GM18499 (cell line): ENCODE measurements around the gene GZMB.
"Not testable (repeated sequence)": the region's sequence is repeated elsewhere in the genome, so short reads cannot be mapped to it uniquely, and the experiment has no call there.

ENCODE experiments used
- ATAC-seq: cut with Tn5 transposase; IDR thresholded peaks from one replicate; pipeline ENCODE4 v1.9.1; 2021; ENCODE audit warnings: moderate number of reproducible peaks; ENCODE audit not compliant: insufficient read depth, unreplicated experiment

Gene GZMB

GRCh38 chr14:24632336-24632735 lies 1.7 kb downstream of the GZMB start:
- ATAC-seq: no peak

GRCh38 chr14:24631749-24632335 lies 2.1 kb downstream of the GZMB start:
- no peak for ATAC-seq

- no peak for ATAC-seq
These were observed 3.0 kb downstream of the GZMB start for GRCh38 chr14:24630872-24631477.

- no peak for ATAC-seq
These were observed 3.7 kb downstream of the GZMB start for GRCh38 chr14:24630087-24630871.

GRCh38 chr14:24629521-24629920 lies 4.5 kb downstream of the GZMB start:
- no peak for ATAC-seq

- ATAC-seq: no peak
These were observed 20.2 kb downstream of the GZMB start for GRCh38 chr14:24613747-24614146.

GRCh38 chr14:24613241-24613640 lies 20.7 kb downstream of the GZMB start:
- no peak for ATAC-seq

GRCh38 chr14:24612196-24612595 lies 21.8 kb downstream of the GZMB start:
- no peak for ATAC-seq

- ATAC-seq: no peak
These were observed 24.2 kb downstream of the GZMB start, which contains the start of gene GZMH for GRCh38 chr14:24609655-24610344. Gene GZMH, minus strand, starts transcription at chr14:24609685. Its CDS starts 72 bp downstream, at chr14:24609613.

GRCh38 chr14:24607635-24608514 lies 26.1 kb downstream of the GZMB start:
- no peak for ATAC-seq

GRCh38 chr14:24607081-24607480 lies 26.9 kb downstream of the GZMB start:
- no peak for ATAC-seq

- no peak for ATAC-seq
These were observed 27.7 kb downstream of the GZMB start for GRCh38 chr14:24606297-24606696.

GRCh38 chr14:24605435-24606190 lies 28.4 kb downstream of the GZMB start:
- ATAC-seq: peak; percentile 54

GRCh38 chr14:24597403-24597802 lies 36.6 kb downstream of the GZMB start:
- no peak for ATAC-seq

GRCh38 chr14:24595073-24595808 lies 38.7 kb downstream of the GZMB start:
- ATAC-seq: no peak

- not testable (repeated sequence) for ATAC-seq
These were observed 43.0 kb downstream of the GZMB start for GRCh38 chr14:24591004-24591403.

- ATAC-seq: not testable (repeated sequence)
These were observed 49.6 kb downstream of the GZMB start for GRCh38 chr14:24584402-24584801.
